Subcutaneous abdominal adipose tissue (tissue), 5 donors: ENCODE data around the gene CSHL1.
"Not testable (repeated sequence)": the region's sequence is repeated elsewhere in the genome, so short reads cannot be mapped to it uniquely, and the experiment has no call there.

ENCODE experiments used
- H3K27ac ChIP-seq: one replicate; pipeline ENCODE4 v1.7.0; 2013; ENCODE audit warnings: low read depth, mild to moderate bottlenecking, inconsistent platforms, low read length, moderate library complexity
- H3K27me3 ChIP-seq, 5 donors: one replicate each; pipeline ENCODE4 v1.7.0; 2013; ENCODE audit warnings: low read length in 5 of 5, inconsistent platforms in 1 of 5; ENCODE audit not compliant: control insufficient read depth in 5 of 5, insufficient read depth in 4 of 5
- H3K36me3 ChIP-seq, 5 donors: one replicate each; pipeline ENCODE4 v1.7.0; 2013; ENCODE audit warnings: low read length in 5 of 5; ENCODE audit not compliant: control insufficient read depth in 5 of 5, insufficient read depth in 5 of 5
- H3K4me1 ChIP-seq, 5 donors: one replicate each; pipeline ENCODE4 v1.7.0; 2013; ENCODE audit warnings: low read length in 5 of 5, mild to moderate bottlenecking in 3 of 5, moderate library complexity in 1 of 5; ENCODE audit not compliant: control insufficient read depth in 5 of 5, insufficient read depth in 5 of 5
- H3K4me3 ChIP-seq, 5 donors: one replicate each; pipeline ENCODE4 v1.7.0; 2013; ENCODE audit warnings: low read length in 5 of 5, low read depth in 1 of 5
- H3K9ac ChIP-seq, 5 donors: one replicate each; pipeline ENCODE4 v1.7.0; 2013; ENCODE audit warnings: low read length in 5 of 5, mild to moderate bottlenecking in 4 of 5, moderate library complexity in 3 of 5
- H3K9me3 ChIP-seq, 5 donors: one replicate each; pipeline ENCODE4 v1.7.0; 2013; ENCODE audit warnings: low read length in 5 of 5; ENCODE audit not compliant: control insufficient read depth in 5 of 5
- donor health status: healthy.
- donor health status: healthy.
- donor health status: healthy.
- donor health status: healthy.
- donor health status: healthy.

CSHL1 gene

DNA sequence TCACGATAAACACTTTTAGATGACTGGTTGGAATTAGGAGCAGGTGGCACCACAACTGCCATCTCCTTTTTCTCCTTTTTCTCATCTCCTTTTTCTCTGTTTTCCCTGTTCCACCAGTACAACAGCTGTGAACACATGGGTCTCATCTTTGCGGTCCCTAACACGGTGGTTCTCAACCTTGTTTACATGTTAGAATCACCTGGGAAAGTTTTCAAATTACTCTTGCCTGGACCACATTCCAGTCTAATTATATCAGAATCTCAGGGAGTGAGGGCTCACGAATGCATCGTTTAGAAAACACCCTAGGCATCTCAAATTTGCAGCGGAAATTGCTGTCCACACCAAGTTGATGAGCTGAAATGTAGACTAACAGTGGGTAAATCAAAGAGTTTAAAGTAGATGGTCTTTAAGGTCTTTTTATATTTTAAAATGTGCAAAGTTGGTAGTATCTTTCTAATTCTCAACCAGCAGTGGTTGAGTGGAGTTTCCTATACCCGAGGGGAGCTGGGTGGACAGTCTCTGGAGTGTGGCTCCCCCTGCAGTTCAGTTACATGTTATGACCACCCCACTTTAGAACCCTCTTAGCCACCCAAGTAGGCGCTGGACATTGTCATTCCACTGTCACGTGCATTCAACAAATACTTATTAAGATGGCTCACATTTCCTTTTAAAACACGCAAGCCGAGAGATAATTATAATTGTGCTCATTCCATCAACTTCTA lies 18.6 kb downstream of the CSHL1 start:
- H3K27me3 ChIP-seq, H3K9me3 ChIP-seq, H3K4me3 ChIP-seq, H3K9ac ChIP-seq, H3K27ac ChIP-seq, H3K4me1 ChIP-seq, H3K36me3 ChIP-seq: not testable (repeated sequence)

DNA sequence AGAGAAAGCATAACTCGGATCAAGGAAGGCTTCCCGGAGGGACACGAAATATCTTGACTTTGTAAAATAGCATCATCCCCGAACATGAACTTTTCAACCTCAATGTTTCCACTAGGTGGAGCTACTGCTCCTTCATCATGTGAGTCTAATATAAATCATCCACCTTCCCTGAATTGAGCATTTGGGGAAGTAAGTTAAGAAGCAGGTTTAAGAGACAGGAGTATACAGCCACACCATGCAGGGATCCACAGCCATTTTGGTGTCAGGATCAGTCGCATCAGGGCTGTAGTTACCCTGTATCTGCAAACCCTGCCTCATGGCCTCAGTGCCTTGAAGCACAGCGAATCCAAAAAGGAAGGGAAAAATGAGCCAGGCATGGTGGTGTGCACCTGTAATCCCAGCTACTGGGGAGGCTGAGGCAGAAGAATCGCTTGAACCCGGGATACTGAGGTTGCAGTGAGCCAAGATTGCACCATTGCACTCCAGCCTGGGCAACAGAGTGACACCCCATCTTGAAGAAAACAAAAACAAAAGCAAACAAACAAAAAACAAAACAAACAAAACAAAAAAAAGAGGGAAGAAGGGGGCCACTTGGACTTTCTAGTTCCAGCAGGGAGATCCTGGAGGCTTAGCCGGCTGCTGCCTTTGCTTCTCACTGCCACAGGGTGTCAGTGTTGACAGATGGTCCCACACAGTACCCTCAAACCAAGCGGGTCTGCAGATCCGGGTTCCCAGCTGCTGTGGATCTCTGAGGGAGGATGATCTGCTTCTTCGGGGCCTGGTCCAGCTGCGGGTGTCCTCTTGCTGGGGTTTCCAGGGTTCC lies 21.8 kb downstream of the CSHL1 start:
- not testable (repeated sequence) for H3K9ac ChIP-seq, H3K9me3 ChIP-seq, H3K4me1 ChIP-seq, H3K4me3 ChIP-seq, H3K27me3 ChIP-seq, H3K27ac ChIP-seq, H3K36me3 ChIP-seq

DNA sequence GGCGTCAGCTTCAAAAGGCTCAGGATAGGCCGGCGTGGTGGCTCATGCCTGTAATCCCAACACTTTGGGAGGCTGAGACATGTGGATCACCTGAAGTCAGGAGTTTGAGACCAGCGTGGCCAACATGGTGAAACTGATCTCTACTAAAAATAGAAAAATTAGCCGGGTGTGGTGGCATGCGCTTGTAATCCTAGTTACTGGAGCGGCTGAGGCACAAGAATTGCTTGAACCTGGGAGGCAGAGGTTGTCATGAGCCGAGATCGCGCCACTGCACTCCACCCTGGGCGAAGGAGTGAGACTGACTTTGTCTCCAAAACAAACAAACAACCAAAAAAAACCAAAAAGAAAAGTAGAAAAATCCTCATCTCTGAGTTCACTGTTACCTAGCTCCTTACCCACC lies 25.9 kb downstream of the CSHL1 start:
- not testable (repeated sequence) for H3K4me3 ChIP-seq, H3K36me3 ChIP-seq, H3K9me3 ChIP-seq, H3K27me3 ChIP-seq, H3K9ac ChIP-seq, H3K4me1 ChIP-seq, H3K27ac ChIP-seq

DNA sequence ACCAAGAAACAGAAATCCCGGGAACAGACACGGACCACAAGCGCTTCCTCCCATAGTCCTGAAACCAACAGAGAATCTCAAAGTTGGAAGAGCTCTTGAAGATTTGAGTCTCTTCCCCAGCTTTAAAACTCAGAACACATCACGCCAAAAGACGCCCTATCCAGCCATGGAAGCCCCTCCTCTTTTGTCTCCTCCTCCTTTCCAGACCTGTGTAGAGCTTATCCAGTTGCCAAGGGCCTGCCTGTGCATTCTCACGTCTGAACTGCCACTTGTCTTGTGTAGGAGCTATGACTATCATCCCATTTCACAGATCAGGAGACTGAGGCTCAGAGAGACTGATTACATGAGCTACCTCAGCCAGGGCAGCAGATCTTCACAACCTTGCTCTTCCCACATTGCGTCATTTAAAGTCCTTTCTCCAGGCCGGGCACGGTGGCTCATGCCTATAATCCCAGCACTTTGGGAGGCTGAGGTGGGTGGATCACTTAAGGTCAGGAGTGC lies 28.4 kb downstream of the CSHL1 start:
- not testable (repeated sequence) for H3K4me3 ChIP-seq, H3K9me3 ChIP-seq, H3K4me1 ChIP-seq, H3K27ac ChIP-seq, H3K36me3 ChIP-seq, H3K27me3 ChIP-seq, H3K9ac ChIP-seq

DNA sequence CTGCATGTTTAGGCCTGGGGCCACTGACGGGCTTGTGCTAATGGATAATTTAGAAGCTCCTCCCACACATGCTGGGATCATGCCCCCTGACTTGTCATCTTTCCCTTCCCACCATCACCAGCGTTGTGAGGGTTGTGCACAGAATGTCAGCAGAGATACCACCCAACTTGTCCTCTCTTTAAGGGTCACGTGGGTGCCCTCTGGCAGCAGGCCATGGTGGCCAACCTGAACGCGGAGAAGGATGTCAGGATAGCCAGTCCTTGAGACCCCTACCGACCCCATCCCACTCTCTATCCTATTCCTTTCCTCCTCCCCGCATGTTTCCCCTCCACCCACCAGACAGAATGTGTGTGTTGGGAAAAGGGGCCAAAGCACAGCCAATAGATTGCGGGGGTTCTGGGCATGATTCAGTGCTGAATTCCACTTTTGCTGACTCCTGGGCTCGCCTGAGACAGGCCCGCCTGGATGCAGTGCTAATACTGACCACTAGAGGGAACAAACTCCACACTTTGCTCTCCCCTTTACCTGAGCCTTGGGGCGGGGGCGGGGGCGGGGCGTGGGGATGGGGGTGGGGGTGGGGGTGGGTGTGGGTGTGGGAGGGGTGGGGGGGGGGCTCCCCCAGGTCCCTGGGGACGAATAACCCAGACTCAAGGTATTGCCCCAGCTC lies 29.0 kb downstream of the CSHL1 start, which contains the start of gene GH2:
TSS of gene GH2 (minus strand) at position 10 of the 667 bp plus-strand sequence. CDS start 143 bp downstream, outside the sequence.
- no peaks in the 10 kb centered on the region for H3K9me3 ChIP-seq
- H3K27ac ChIP-seq: no peak within 1 kb of the TSS
- no peak within 1 kb of the TSS for H3K4me3 ChIP-seq
- H3K27me3 ChIP-seq: peaks cover 0 to 2% (median 0%) of the 10 kb centered on the region in 5 donors
- H3K4me1 ChIP-seq: peaks cover 0 to 6% (median 0%) of the 10 kb centered on the region in 5 donors
- no peaks in the 10 kb centered on the region for H3K36me3 ChIP-seq
- no peak within 1 kb of the TSS for H3K9ac ChIP-seq

DNA sequence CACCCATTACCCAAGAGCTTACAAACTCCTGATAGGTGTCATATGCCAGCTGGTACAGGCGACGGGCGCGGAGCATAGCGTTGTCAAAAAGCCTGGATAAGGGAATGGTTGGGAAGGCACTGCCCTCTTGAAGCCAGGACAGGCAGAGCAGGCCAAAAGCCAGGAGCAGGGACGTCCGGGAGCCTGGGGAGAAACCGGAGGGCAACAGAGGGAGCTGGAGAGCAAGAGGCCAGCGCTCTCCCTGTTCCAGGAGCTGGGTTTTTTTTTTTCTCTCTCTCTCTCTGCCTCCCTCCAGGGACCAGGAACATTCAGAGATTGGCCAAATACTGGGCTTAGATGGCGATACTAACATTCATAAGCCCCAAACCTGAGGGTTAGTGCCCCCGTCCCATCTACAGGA lies 29.7 kb downstream of the CSHL1 start:
- not testable (repeated sequence) for H3K9me3 ChIP-seq, H3K36me3 ChIP-seq, H3K27ac ChIP-seq, H3K9ac ChIP-seq, H3K4me3 ChIP-seq, H3K4me1 ChIP-seq, H3K27me3 ChIP-seq

DNA sequence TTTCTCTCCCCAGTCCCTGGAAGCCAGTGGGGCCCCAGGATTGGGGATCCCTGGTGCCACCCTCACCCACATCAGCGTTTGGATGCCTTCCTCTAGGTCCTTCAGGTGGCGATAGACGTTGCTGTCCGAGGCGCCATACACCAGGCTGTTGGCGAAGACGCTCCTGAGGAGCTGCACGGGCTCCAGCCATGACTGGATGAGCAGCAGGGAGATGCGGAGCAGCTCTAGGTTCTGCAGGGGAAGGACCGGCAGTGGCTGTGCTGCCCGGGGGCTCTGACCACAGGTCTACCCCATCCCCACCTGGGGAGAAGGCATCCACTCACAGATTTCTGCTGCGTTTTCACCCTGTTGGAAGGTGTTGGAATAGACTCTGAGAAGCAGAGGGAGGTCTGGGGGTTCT lies 30.4 kb downstream of the CSHL1 start:
- Histone ChIP-seq H3K4me3 (no peak overlapping the region), H3K27ac (no peak overlapping the region), H3K9me3 (no peaks in the 10 kb centered on the region), H3K9ac (no peak overlapping the region), H3K4me1 (peaks cover 0 to 6% (median 0%) of the 10 kb centered on the region in 5 donors), H3K27me3 (peaks cover 0 to 2% (median 0%) of the 10 kb centered on the region in 5 donors), H3K36me3 (no peaks in the 10 kb centered on the region)

DNA sequence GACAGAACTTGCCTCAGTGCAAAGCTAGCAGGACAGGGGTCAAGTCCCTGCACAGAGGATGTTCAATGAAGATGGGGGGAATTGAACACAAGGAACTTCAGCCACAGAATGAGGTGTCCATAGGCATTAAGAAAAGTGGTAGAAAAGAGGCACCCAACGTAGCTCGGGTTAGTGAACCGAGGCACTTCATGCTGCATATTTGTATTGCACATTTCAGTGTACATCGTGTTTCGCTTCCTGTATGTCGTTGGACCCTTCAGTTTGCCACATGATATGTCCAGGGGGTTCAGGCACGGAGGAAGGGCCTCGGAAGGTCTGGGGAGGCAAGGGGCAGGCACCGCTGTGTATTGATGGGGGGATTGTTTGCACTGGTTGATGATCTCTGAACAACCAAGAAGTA lies 32.6 kb downstream of the CSHL1 start:
- H3K36me3 ChIP-seq, H3K9me3 ChIP-seq, H3K4me3 ChIP-seq, H3K4me1 ChIP-seq, H3K27me3 ChIP-seq, H3K27ac ChIP-seq, H3K9ac ChIP-seq: not testable (repeated sequence)

DNA sequence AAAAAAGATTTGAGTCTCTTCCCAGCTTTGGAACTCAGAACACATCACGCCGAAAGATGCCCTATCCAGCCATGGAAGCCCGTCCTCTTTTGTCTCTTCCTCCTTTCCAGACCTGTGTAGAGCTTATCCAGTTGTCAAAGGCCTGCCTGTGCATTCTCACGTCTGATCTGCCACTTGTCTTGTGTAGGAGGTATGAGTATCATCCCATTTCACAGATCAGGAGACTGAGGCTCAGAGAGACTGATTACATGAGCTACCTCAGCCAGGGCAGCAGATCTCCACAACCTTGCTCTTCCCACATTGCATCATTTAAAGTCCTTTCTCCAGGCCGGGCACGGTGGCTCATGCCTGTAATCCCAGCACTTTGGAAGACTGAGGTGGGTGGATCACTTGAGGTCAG lies 36.4 kb downstream of the CSHL1 start:
- H3K27me3 ChIP-seq, H3K4me3 ChIP-seq: not testable (repeated sequence)

DNA sequence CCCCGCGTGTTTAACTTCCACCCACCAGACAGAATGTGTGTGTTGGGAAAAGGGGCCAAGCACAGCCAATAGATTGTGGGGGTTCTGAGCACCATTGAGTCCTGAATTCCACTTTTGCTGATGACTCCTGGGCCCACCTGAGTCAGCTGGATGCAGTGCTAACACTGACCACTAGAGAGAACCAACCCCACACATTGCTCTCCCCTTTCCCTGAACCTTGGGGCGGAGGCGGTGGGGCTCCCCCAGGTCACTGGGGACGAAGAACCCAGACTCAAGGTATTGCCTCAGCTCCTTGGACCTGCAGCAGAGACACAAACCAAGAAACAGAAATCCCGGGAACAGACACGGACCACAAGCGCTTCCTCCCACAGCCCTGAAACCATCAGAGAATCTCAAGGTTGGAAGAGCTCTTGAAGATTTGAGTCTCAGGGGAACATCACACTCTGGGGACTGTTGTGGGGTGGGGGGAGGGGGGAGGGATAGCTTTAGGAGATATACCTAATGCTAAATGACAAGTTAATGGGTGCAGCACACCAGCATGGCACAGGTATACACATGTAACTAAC lies 36.9 kb downstream of the CSHL1 start:
- not testable (repeated sequence) for H3K9ac ChIP-seq, H3K27ac ChIP-seq, H3K4me1 ChIP-seq, H3K36me3 ChIP-seq, H3K4me3 ChIP-seq, H3K9me3 ChIP-seq, H3K27me3 ChIP-seq

More for the DNA sequence above, 36.4 kb downstream of the CSHL1 start:
- H3K27ac ChIP-seq, H3K9me3 ChIP-seq, H3K9ac ChIP-seq, H3K36me3 ChIP-seq, H3K4me1 ChIP-seq: not testable (repeated sequence)
